Osteoblast (primary cell): ENCODE measurements around the gene PSPN. TPM values are rescaled to one million over a fixed set of nuclear protein-coding genes. Genes with fewer than 3 reads are reported as not detected.
A peak's percentile ranks its signal among the peaks of the same experiment; 100 is the strongest.

Experiments
- DNase-seq: peaks from one replicate; pipeline ENCODE4 v3.0.0; 2011; ENCODE audit warnings: low spot score, mixed read lengths; ENCODE audit not compliant: insufficient read length; ENCODE audit errors: missing footprints
- H2AFZ ChIP-seq: 2 replicates; pipeline ENCODE4 v1.6.0; 2011; ENCODE audit warnings: mild to moderate bottlenecking, low read length
- H3K27ac ChIP-seq: 2 replicates; pipeline ENCODE4 v1.5.1; 2011; ENCODE audit warnings: mild to moderate bottlenecking, low read depth, low read length, moderate library complexity
- H3K27me3 ChIP-seq: 2 replicates; pipeline ENCODE4 v1.6.0; 2012; ENCODE audit warnings: mild to moderate bottlenecking, control low read depth, inconsistent platforms, low read length, moderate library complexity; ENCODE audit not compliant: insufficient read depth
- H3K36me3 ChIP-seq: 2 replicates; pipeline ENCODE4 v1.5.1; 2011; ENCODE audit warnings: mild to moderate bottlenecking, low read length, control low read depth, moderate library complexity; ENCODE audit not compliant: insufficient read depth
- H3K4me1 ChIP-seq: 2 replicates; pipeline ENCODE4 v1.5.1; 2011; ENCODE audit warnings: mild to moderate bottlenecking, low read length, control low read depth, moderate library complexity; ENCODE audit not compliant: insufficient read depth
- H3K4me2 ChIP-seq: 2 replicates; pipeline ENCODE4 v1.6.0; 2011; ENCODE audit warnings: mild to moderate bottlenecking, low read length; ENCODE audit not compliant: insufficient read depth
- H3K4me3 ChIP-seq: fragments of 200-600 bp; sonication (generic); 3 replicates; pipeline ENCODE4 v1.5.1; 2012; ENCODE audit warnings: mild to moderate bottlenecking, low read length, inconsistent platforms; ENCODE audit not compliant: insufficient read depth
- H3K79me2 ChIP-seq: 2 replicates; pipeline ENCODE4 v1.6.0; 2012; ENCODE audit warnings: mild to moderate bottlenecking, low read length, control low read depth, inconsistent platforms; ENCODE audit not compliant: insufficient read depth
- H3K9me3 ChIP-seq: 2 replicates; pipeline ENCODE4 v1.5.1; 2011; ENCODE audit warnings: low read depth, low read length, control low read depth
- H4K20me1 ChIP-seq: 2 replicates; pipeline ENCODE4 v1.6.0; 2012; ENCODE audit warnings: mild to moderate bottlenecking, low read length, control low read depth; ENCODE audit not compliant: insufficient read depth
- CTCF ChIP-seq: IDR thresholded peaks from 2 replicates; pipeline ENCODE4 v1.5.1; 2011; ENCODE audit warnings: mild to moderate bottlenecking, low read depth, low read length, moderate library complexity; ENCODE audit errors: extremely low read depth
- total RNA-seq: library from RNA; depleted of rRNA; stranded (reverse); fragments of >200 nt; gene quantifications from 2 replicates; pipeline ENCODE4 v1.2.3, GENCODE V29; 2012

Gene PSPN
- total RNA-seq, 1 donor = 1.1 TPM

- peaks cover 8% of the 10 kb centered on the region for H3K4me1 ChIP-seq
- H2AFZ ChIP-seq = no peak overlapping the region
- no peak for TF ChIP-seq CTCF
- H3K4me3 ChIP-seq = no peak overlapping the region
- H4K20me1 ChIP-seq = no peaks in the 10 kb centered on the region
- no peak overlapping the region for H3K27ac ChIP-seq
- H3K4me2 ChIP-seq = no peak overlapping the region
- no peaks in the 10 kb centered on the region for H3K9me3 ChIP-seq
- peak; percentile 82 for DNase-seq
- peaks cover 27% of the 10 kb centered on the region for H3K36me3 ChIP-seq
- no peaks in the 10 kb centered on the region for H3K27me3 ChIP-seq
- H3K79me2 ChIP-seq = no peaks in the 10 kb centered on the region
These were observed 918 bp upstream of the PSPN start for GRCh38 chr19:6376512-6377190.

DNA sequence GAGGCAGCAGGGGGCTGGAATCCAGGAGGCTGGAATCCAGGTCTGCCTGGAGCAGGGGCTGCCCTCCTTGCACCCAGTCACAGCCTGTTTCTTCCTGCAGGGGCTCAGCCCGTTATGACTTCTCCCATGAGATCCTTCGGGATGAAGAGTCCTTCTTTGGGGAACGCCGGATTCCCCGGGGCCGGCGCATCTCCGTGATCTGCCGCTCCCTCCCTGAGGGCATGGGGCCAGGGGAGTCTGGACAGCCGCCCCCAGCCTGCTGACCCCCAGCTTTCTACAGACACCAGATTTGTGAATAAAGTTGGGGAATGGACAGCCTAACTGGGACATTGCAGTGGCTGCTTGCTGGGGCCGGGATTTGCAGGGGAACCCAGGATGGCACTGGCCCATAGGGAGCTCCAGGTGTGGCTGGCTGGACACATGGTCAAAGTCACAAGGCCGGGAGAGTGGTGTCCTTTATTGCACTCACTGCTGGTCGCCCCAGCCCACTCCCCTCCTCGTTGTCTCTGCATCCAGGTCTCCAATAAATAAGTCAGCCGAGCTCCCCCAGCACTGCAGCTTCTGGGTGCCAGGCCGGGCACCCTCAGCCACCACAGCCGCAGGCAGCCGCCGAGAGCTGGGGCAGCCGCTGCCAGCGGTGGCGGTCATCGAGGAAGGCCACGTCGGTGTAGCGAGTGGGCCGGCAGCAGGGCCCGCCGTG, 872 bp downstream of the PSPN start:
- no peak overlapping the region for H3K27ac ChIP-seq
- peaks cover 9% of the 10 kb centered on the region for H3K36me3 ChIP-seq
- DNase-seq = peak; percentile 37
- no peaks in the 10 kb centered on the region for H3K79me2 ChIP-seq
- no peaks in the 10 kb centered on the region for H3K27me3 ChIP-seq
- TF ChIP-seq CTCF = no peak
- H3K4me3 ChIP-seq = no peak overlapping the region
- H3K4me1 ChIP-seq = peaks cover 8% of the 10 kb centered on the region
- H2AFZ ChIP-seq = no peak overlapping the region
- no peaks in the 10 kb centered on the region for H3K9me3 ChIP-seq
- H3K4me2 ChIP-seq = no peak overlapping the region
- H4K20me1 ChIP-seq = no peaks in the 10 kb centered on the region

DNA sequence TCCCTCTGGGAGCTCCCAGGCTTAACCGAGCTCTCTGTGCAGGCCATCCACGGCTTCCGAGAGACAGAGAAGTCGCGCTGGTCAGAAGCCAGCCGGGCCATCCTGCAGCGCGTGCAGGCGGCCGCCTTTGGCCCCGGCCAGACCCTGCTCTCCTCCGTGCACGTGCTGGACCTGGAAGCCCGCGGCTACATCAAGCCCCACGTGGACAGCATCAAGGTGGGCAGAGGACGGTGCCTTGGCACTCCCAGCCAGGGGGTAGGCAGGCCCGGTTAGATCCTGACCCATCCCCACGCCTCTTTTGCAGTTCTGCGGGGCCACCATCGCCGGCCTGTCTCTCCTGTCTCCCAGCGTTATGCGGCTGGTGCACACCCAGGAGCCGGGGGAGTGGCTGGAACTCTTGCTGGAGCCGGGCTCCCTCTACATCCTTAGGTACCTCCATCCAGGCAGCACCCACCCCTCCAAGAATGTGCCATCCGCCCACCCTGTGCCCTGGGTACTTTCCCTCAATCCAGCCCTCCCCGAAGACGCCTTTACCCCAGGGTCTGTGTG, 1.5 kb downstream of the PSPN start:
- Histone ChIP-seq H3K4me2 (peak overlapping the region; percentile 85), H3K27me3 (no peaks in the 10 kb centered on the region), H3K9me3 (no peaks in the 10 kb centered on the region), H3K4me1 (peaks cover 8% of the 10 kb centered on the region), H3K79me2 (no peaks in the 10 kb centered on the region), H3K27ac (no peak overlapping the region), H2AFZ (no peak overlapping the region), H3K4me3 (no peak overlapping the region), H3K36me3 (peaks cover 3% of the 10 kb centered on the region), H4K20me1 (no peaks in the 10 kb centered on the region)
- peak; percentile 77 for DNase-seq
- no peak for TF ChIP-seq CTCF

DNA sequence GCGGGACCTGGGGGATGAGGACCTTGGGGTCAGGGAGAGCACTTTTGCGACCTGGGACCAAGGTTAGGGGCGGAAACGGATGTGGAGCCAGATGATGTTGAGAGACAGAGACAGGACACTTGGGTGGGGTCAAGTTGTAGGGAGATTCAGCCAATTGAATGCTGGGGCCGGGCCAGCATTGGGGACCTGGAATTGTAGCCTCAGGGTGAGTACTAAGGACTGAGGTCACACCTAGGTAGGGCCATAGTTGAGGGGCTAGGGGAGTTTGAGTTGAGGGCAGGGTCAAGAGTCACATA, 2.0 kb downstream of the PSPN start:
- H3K79me2 ChIP-seq = no peaks in the 10 kb centered on the region

More for the DNA sequence above, 2.0 kb downstream of the PSPN start:
- Histone ChIP-seq H3K36me3 (peaks cover 2% of the 10 kb centered on the region), H3K4me2 (peak overlapping the region; percentile 85), H2AFZ (peak overlapping the region; percentile 68), H3K27me3 (no peaks in the 10 kb centered on the region), H3K4me1 (peaks cover 8% of the 10 kb centered on the region), H3K27ac (no peak overlapping the region), H3K4me3 (peak overlapping the region; percentile 70), H3K9me3 (no peaks in the 10 kb centered on the region), H4K20me1 (no peaks in the 10 kb centered on the region)
- no peak for TF ChIP-seq CTCF
- DNase-seq = no peak
